ENCODE data around the gene IL10RA.
"Not testable (repeated sequence)": the region's sequence is repeated elsewhere in the genome, so short reads cannot be mapped to it uniquely, and the experiment has no call there.

The IL10RA gene

DNA sequence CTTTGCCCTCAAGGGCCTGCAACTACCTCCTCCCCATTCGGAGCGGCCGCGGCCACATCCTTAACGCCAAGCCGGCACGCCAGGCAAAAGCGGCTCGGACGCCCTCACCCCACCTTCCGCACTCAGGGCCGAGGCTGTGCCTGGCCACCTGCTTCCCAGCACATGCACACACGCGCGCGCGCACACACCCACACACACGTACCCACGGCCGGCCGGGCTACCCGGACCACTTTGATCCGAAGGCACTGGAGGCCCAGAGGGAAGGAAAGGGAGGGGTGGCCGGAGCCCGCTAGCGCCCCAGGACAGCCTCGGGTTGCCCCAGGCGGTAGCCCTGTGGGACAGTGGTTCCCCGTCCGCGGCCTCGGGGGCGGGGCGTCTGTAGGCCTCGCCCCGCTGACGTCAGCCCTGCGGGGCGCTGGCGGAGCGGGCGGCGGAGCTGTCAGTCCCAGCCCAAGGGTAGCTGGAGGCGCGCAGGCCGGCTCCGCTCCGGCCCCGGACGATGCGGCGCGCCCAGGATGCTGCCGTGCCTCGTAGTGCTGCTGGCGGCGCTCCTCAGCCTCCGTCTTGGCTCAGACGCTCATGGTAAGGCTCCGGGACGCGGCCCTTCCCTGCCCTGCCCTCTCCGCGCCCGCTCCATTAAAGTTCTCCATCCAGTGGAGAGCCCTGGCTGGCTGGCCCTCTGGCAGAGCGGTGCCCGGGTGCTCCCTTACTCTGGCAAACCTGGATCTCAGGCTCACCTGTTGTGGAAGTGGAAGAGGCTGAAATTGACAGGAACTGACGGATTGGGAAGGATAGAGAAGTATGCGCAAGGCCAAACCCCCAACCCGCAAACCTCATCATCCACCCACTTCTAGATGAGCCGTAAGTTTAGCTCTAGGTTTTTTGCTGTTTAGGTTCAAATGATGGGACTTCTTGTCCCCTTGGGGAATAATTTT lies at the start of gene IL10RA:
Gene IL10RA (plus strand): TSS at position 442 of the 935 bp plus-strand sequence. CDS start 74 bp downstream, at position 516.
- DNase-seq (ENCODE audit: extremely low read depth in 1 of 2, low read depth in 1 of 2): peak; percentile 45 to 77

DNA sequence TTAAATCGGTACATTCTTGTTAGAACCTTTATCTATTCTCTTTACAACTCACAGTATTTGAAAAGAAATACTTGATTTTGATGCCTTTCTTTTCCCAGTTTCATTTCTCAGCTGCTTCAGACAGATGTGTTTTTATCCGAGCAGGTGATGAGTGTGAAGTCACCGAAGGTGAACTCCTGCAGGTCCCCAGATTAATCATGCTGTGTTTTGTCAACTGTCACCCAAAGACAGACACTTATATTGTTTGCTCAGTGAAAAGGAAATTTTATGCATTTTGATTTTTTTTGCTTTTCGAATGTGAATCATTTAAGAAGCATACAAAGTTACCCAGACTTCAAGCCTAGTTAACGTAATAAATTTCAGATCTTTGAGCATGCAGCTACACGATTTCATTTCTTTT lies 49.2 kb upstream of the IL10RA start:
- DNase-seq (ENCODE audit: extremely low read depth in 1 of 2, low read depth in 1 of 2): no peak

DNA sequence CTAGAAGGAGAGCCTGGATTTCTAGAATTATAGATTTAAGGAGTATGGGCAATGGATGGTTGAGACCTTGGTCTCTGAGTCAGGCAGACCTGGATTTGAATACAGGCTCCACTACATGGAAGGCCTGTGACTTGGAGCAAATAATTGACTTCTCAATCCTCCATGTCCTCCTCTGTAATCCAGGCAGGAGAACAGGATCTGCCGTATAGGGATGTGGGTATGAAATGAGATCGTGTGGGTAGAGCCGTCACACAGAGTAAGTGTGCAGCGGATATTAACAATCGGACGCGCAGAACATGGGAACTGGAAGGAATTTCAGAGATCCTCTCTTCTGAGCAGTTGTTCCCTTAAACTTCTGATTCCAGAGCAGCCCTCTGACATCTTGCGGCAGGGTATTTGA lies 45.5 kb upstream of the IL10RA start:
- no peak for DNase-seq (ENCODE audit: extremely low read depth in 1 of 2, low read depth in 1 of 2)

DNA sequence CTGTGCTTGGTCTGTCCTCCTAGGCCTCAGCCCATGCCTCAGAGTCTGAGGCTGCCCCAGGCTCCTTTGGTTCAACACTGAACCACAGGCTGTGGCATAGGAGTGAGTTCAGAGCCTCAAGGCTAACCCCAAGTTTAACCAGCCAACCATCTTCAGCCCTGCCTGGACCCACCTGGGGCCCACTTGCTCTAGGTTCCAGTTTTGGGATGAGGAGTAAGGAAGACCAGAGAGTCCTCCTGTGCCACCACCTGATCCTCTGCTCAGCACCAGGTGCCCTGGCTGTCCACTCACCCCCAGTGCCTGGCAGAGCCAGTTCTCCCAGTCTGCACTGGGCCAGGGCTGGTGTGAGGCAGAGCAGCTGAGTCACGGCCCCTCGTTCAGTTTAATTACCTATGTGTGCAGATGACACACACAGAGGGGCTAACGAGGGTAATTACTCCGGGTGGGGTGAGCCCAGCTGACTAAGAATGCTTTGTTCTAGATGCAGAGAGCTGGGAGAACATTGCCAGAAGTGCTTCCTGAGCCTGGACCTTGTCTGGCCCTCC lies 45.0 kb upstream of the IL10RA start:
- no peak for DNase-seq (ENCODE audit: extremely low read depth in 1 of 2, low read depth in 1 of 2)

DNA sequence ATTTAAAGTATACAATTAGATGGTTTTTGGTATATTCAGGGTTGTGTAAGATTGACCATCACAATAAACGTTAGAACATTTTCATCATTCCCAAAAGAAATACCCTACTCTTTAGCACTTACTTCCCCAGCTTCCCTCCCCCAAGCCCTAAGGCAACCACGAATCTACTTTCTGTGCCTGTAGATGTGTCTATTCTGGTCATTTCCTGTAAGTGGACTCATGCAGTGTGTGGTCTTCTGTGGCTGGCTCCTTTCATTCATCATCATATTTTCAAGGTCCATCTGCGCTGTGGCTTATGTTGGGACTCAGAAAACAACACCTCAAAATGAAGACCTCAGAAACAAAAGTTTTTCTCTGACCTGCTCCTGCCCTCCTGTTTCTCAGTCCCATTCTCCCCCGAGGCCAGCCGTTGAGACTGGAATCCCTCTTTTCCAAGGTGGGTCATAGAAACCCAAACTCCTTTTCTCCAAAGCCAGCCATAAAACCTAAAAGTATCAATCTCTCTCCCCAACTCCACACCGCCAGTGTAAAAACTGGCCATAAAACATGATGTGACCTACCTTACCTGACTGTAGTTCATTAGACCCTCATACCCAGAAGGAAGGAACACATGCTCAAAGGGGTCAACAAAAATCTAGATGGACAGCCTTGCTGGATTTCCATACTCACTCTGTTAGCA lies 44.1 kb upstream of the IL10RA start:
- DNase-seq (ENCODE audit: extremely low read depth in 1 of 2, low read depth in 1 of 2): no peak

DNA sequence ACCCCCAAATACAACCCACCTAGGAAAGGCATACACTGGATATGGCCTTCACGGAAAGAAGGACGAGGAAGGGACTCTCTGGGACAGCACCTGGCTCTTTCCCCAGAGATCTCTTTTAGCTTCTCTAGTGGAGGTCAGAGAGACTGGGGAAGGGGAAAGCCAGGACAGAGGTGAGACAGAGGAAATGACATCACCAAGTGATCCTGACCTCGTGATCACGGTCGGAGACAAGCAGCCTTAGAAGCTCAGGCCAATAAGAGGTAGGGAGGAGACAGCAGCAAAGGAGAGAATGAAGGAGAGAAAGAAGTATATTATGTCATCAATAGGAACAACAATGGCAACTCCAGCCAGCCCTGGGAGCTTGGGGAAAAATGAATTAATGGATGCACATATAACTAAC lies 41.6 kb upstream of the IL10RA start:
- no peak for DNase-seq (ENCODE audit: extremely low read depth in 1 of 2, low read depth in 1 of 2)

DNA sequence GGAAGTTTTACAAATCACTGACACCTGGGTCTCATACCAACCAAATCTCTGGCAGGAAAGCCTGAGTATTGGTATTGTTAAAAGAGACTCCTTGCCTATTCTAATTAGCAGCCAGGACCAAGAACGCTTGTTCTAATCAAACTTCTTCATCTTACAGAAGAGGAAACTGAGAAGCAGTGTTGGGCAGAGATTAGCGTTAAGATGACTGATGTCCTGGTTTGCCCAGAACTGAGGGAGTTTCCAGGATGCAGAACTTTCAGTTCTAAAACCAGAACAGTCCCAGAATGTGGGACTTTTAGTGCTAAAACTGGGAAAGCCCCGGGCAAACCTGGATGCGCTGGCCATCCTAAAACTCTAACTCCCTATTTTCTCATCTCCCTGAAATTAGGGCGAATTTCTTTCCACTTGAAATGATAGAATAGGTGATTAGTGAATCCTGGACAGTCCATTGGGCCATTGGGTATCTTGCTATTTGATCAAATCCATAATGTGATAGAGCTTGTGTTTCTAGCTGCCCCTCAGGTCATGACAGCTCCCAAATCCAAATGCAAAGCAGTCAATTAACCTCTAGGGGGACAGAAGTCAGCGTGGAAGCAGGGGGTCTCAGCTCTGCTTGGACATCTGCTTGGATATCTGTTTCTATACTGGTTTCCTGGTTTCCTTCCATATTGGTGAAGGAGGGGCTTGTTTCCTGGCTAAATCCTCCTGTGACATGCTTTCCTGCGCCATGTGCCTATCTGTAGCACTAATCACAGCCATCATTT lies 41.0 kb upstream of the IL10RA start:
- no peak for DNase-seq (ENCODE audit: extremely low read depth in 1 of 2, low read depth in 1 of 2)

DNA sequence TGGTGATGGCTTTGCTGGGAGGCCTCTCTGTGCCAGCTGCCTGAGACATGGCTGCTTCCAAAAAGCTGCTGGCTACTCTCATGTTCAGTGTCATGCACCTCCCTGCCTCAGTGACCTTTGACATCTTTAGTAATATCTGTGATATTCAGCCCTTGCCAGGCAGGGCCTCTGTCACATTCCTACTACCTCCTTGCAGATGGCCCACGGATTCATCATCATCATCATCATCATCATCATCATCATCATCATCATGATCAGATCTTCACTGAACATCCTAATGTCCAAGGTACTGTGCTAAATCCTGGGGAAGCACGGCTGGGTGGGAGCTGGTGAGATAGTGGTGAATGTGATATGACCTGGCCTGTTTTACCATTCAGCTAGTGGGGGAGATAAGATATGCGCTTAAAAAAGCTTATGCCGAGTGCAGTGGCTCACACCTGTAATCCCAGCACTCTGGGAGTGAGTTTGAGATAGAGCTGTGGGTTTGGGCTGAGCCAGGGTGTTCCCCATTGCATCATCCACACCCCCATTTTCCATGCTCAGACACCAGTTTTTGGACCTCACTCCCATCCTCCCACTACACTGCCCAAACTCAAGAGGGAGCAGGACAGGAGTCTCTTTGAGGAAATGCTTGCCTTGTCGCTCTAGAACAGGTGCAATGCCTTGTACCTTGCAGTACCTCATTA lies 39.9 kb upstream of the IL10RA start:
- no peak for DNase-seq (ENCODE audit: extremely low read depth in 1 of 2, low read depth in 1 of 2)

DNA sequence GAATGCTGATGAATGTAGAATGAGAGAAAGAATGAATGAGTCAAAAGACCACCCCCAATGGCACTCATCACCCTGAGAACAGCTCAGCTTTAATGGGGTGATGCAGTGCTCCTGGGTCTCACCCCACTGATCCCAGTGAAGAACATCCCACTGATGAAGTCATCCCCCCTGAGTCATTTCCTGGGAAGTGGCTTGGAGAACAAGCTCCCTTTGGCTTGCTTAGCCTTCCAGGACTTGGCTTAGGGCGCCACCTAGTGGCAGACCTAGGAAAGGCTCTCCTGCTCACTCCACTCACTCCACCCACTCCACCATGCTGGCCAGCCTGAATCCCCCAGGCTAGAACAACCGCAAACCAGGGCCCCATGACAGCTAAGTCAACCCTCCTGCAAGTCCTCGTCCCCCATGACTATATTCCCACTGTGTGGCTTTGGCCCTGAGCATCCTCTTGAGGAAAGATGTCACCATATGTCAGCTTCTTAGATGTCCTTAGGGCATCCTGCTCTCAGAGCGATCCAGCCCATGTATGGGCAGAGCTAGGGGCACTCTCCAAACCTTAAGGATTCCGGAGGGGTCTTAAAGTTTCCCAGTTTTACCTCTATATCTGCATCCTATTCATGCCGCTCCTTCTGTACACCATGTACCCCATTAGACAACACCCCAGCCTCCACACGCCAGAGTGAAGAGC lies 39.2 kb upstream of the IL10RA start:
- DNase-seq (ENCODE audit: extremely low read depth in 1 of 2, low read depth in 1 of 2): peak; percentile 52 to 76

DNA sequence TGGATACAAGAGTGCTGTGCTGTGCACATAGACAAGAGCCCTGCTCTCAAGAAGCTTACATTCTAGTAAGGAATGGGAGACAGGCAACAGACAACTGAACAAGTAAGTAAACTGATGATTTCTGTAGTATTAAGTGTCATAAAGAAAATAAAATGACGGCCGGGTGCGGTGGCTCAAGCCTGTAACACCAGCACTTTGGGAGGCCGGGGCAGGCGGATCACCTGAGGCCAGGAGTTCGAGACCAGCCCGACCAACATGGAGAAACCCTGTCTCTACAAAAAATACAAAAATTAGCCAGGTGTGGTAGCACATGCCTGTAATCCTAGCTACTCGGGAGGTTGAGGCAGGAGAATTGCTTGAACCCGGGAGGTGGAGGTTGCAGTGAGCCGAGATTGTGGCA lies 38.4 kb upstream of the IL10RA start:
- DNase-seq (ENCODE audit: extremely low read depth in 1 of 2, low read depth in 1 of 2): not testable (repeated sequence)

DNA sequence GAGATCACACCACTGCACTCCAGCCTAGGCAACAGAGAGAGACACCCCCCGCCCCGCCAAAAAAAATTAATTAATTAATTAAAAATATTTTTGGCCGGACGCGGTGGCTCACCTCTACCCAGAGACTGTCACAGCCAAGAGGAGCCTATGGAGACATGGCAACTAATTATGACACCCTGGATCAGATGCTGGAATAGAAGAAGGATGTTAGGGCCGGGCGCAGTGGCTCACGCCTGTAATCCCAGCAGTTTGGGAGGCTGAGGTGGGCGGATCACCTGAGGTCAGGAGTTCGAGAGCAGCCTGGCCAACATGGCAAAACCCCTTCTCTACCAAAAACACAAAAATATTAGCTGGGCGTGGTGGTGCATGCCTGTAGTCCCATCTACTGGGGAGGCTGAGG lies 37.7 kb upstream of the IL10RA start:
- DNase-seq (ENCODE audit: extremely low read depth in 1 of 2, low read depth in 1 of 2): not testable (repeated sequence)

DNA sequence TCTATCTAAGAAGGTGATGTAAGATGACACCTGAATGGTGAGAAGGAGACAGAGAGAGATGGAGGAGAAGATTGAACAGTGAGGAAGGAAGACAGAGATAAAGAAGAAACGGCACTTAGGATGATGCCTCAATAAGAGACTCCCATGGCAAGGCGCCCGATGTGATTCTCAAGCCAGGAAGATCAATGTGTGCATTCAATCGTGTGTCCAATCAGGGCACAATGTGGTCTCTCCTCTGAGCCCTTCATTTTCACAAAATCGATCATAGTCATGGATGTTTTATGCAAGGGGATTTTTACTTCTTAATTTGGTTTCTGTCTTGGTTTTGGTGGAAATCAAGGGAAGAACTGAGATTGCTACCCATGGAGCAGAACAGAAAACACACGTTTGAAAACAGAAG lies 37.1 kb upstream of the IL10RA start:
- DNase-seq (ENCODE audit: extremely low read depth in 1 of 2, low read depth in 1 of 2): no peak

DNA sequence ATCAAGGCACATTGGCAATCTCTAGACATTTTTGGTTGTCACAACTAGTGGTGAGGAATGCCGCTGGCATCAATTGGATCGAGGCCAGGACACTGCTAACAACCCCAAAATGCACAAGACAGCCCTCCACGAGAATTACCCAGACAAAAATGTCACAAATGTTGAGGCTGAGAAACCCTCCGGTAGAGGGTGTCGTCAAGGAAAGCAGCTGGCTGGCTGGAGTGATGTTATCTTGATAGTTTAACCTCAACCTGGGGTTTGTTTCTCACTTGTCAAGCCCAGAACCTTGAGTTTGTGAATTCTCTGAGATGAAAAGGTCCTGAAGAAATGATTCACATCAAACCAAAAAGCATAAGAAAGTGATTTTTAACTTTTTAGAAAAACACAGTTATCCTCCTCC lies 35.9 kb upstream of the IL10RA start:
- DNase-seq (ENCODE audit: extremely low read depth in 1 of 2, low read depth in 1 of 2): peak; percentile 28 to 49

DNA sequence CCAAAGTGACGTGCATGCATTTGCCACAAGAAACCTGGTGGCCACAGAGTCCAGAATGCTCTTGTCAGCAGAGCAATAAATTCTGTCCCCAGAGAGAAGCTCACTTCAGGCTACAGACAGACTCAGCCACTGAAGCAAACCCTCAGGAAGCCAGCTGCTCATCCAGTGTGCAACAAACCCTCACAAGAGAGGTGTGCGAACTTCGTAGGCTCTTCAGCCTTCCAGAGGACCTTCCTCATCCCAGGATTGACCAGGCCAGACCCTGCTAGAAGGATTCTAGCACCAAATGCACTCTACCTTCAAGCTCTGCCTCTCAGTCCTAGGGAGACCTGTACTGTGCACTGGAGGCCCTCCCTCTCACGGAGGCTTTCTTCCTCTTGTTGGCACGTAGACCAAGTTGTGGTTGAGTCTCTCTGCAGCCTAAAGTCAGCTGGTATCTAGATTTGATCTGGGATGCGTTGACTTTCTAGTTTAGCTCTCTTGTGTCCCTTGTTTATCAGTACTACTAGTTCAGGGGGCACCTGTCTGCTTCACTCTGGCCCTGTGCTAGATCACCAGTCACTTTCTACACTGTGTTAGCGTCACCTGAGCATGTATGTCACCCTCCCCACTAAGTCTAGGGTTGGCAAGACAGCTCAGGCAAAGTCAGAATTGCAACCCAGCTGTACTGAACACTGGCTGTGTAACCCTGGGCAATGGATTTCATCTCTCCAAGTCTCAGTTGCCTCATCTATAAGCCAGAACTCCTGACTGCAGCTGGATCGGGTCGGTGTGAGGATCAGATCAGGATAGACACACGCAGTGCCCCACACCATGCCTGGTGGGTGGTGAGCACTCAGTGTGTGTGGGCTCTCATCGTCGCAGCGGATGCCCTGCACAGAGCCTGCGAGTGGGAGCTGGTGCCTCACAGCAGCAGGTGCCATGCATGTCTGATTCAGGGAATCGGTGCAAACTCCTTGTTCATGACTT lies 34.9 kb upstream of the IL10RA start:
- no peak for DNase-seq (ENCODE audit: extremely low read depth in 1 of 2, low read depth in 1 of 2)

DNA sequence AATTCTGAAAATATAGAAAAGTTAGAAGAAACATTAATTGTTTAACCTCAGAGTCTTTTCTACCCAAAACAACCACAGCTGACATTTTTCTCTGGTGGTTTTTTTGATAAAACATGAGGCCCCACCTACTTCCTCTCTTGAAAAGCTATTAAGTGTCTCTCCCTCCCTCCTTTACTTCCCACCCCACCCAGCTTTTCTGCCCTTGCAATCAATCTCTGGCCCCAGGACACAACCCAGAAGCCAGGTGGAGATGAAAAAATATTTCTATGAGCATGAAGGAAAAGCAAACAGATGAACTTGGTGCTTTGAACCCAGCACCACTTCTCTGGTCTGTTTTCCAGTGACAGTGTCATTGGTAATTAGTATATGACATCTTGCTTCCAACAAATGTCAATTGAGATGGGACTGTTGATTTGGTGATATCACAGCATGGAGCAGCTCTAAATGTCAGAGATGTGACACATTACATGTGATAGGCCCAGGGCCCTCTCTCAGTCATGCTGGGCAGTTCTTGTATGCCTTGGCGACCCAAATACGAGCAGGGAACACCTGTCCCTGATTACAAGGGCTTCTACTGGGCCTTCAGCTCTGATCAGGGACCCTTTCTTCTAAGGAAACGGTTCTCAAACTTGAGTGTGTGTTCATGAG lies 33.0 kb upstream of the IL10RA start:
- no peak for DNase-seq (ENCODE audit: extremely low read depth in 1 of 2, low read depth in 1 of 2)

DNA sequence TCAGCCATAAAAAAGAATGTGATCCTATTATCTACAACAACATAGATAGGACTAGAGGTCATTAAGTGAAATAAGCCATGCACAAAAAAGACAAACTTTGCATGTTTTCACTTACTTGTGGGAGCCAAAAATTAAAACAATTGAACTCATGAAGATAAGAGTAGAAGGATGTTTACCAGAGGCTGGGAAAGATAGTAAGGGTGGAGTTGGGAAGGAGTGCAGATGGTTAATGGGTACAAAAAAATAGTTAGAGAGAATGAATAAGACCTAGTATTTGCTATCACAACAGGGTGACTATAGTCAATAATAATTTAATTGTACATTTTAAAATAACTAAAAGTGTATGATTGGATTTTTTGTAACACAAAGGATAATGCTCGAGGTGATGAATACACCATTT lies 27.2 kb upstream of the IL10RA start:
- no peak for DNase-seq (ENCODE audit: extremely low read depth in 1 of 2, low read depth in 1 of 2)

DNA sequence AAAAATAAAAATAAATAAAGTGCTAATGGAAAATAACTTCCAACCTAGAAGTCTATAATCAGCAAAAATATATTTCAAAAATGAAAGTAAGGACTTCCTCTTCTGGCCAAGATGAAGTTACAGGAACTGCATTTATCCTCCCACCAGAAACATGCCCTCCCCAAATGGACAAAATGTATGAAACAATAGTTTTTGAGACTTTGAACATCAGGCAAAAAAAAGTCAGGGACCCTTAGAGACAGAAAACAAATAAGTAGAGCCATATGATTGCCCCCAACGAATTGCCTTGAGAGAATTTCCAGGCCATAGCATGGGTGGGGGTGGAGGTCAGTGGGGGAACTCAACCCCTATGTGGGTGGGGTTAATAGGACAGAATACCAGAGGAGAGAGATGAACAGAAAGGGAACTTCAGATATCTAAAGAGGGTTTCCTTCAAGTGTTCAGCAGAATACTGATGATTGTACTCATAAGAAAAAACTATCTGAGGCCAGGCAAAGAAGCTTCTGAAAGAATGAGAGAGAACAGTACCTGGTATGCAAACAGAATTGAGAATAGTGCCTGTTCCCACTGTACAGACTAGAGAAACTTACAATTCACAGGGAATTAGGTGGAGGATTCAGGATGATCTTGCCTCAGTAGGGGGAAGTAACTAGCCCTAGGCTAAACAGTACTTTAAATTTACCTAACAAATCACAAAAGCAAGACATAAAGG lies 26.6 kb upstream of the IL10RA start:
- no peak for DNase-seq (ENCODE audit: extremely low read depth in 1 of 2, low read depth in 1 of 2)

DNA sequence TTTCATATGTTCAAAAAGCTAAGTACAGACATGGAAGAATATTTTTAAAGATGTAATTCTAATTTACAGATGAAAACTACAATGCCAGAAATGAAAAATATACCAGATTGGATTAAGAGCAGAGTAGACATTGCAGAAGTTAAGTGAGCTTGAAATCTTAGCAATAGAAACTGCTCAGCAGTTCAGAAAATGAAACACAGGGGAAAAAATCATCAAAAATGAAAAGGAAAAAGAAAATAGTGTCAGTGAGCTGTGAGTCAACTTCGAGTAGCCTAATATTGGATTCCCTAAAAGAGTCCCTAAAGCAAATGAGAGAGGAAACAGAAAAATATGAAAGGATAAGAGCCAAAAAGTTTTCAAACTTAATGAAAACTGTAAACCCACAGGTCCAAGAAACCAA lies 25.8 kb upstream of the IL10RA start:
- no peak for DNase-seq (ENCODE audit: extremely low read depth in 1 of 2, low read depth in 1 of 2)
